HEK293 (cell line): ENCODE data around the gene SHROOM1.

Experiments
- CTCF ChIP-seq: fragments of 450-650 bp; formaldehyde crosslinking; IDR thresholded peaks from 2 replicates; pipeline ENCODE4 v1.5.1; 2016; ENCODE audit warnings: missing biosample characterization, missing genetic modification characterization
- GLI2 ChIP-seq: fragments of 450-650 bp; formaldehyde crosslinking; IDR thresholded peaks from 2 replicates; pipeline ENCODE4; 2017; ENCODE audit warnings: missing biosample characterization, missing genetic modification characterization, low read depth, borderline replicate concordance
- PRDM10 ChIP-seq: fragments of 450-650 bp; formaldehyde crosslinking; IDR thresholded peaks from 2 replicates; pipeline ENCODE4 v1.5.1; 2016; ENCODE audit warnings: missing biosample characterization, missing genetic modification characterization
- REPIN1 ChIP-seq: fragments of 450-650 bp; formaldehyde crosslinking; IDR thresholded peaks from 2 replicates; pipeline ENCODE4 v1.5.1; 2017; ENCODE audit warnings: missing biosample characterization, missing genetic modification characterization, low read depth
- REST ChIP-seq: fragments of 450-650 bp; formaldehyde crosslinking; IDR thresholded peaks from 2 replicates; pipeline ENCODE4 v1.5.1; 2016; ENCODE audit warnings: missing biosample characterization, missing genetic modification characterization
- ZBTB20 ChIP-seq: fragments of 450-650 bp; formaldehyde crosslinking; IDR thresholded peaks from 2 replicates; pipeline ENCODE4 v1.5.1; 2016; ENCODE audit warnings: missing biosample characterization, missing genetic modification characterization
- ZNF449 ChIP-seq: fragments of 450-650 bp; formaldehyde crosslinking; IDR thresholded peaks from 2 replicates; pipeline ENCODE4 v1.5.1; 2017; ENCODE audit warnings: missing biosample characterization, mild to moderate bottlenecking, missing genetic modification characterization, moderate library complexity
- ZNF621 ChIP-seq: fragments of 450-650 bp; formaldehyde crosslinking; IDR thresholded peaks from 2 replicates; pipeline ENCODE4 v1.5.1; 2017; ENCODE audit warnings: missing biosample characterization, missing genetic modification characterization
- ZNF660 ChIP-seq: fragments of 450-650 bp; IDR thresholded peaks from 2 replicates; pipeline ENCODE4 v1.5.1; 2018; ENCODE audit warnings: missing biosample characterization, mild to moderate bottlenecking, missing genetic modification characterization

GRCh38 chr5:132822650-132823480 lies 7.6 kb downstream of the SHROOM1 start:
- TF ChIP-seq PRDM10 (tag by site-specific recombination) (no peak), REPIN1 (tag by site-specific recombination) (no peak), CTCF (tag by site-specific recombination) (no peak), GLI2 (tag by site-specific recombination) (no peak), ZNF449 (no peak), REST (no peak), ZBTB20 (tag by site-specific recombination) (no peak), ZNF660 (no peak), ZNF621 (tag by site-specific recombination) (no peak)
